Stimulated activated CD8-positive, alpha-beta memory T cell treated with anti-CD3 and anti-CD28 coated beads, Interleukin-4, amount 100 ng/mL, for 1 hour (primary cell): ENCODE data around the gene FRS3.
A peak's percentile ranks its signal among the peaks of the same experiment; 100 is the strongest.
"Not testable (repeated sequence)": the region's sequence is repeated elsewhere in the genome, so short reads cannot be mapped to it uniquely, and the experiment has no call there.

Source experiments
- DNase-seq, 2 donors: peaks; one replicate each; pipeline ENCODE4 v3.0.0-alpha.2; 2020; ENCODE audit warnings: low read depth in 2 of 2, low spot score in 1 of 2

The FRS3 gene, protein sequence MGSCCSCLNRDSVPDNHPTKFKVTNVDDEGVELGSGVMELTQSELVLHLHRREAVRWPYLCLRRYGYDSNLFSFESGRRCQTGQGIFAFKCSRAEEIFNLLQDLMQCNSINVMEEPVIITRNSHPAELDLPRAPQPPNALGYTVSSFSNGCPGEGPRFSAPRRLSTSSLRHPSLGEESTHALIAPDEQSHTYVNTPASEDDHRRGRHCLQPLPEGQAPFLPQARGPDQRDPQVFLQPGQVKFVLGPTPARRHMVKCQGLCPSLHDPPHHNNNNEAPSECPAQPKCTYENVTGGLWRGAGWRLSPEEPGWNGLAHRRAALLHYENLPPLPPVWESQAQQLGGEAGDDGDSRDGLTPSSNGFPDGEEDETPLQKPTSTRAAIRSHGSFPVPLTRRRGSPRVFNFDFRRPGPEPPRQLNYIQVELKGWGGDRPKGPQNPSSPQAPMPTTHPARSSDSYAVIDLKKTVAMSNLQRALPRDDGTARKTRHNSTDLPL

DNA sequence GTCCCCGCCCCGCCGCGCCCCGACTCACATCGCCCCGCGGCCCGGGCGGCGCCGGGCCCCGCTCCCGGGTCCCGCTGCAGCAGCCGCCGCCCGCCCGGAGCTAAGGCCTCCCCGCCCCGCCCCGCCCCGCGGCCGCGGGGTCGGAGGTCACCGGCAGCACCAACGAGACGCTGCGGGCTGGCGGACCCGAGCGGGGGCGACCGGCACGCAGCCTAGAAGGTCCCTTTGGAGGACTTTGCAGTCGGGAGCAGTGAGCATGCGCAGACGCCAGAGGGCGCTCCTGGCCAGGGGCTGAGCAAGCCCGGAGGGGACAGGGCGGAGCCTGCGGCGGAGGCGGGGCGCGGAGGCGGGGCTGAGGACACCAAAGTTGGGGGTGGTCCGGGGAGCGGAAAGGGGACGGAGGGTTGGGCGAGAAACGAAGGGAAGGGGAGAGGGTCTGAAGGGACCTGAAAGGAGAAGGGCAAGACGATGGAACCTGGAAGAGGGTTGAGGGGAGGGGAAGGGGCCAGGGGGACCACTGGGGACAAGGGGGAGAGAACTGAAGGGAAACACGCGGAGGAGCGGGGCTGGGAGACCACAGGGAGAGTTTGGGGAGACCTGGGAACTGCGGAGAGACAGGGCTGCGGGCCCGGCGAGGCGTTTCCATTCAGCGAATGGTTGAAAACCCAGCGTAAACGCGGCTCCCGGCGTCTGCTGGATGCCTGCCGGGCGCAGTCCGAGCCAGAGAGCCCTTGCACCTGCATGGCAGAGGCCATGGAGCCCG lies at the start of gene FRS3:
TSS of gene FRS3 (minus strand) at position 113 of the 763 bp plus-strand sequence. CDS start 2,913 bp downstream, outside the sequence.
- peak; percentile 99 to 100 for DNase-seq

DNA sequence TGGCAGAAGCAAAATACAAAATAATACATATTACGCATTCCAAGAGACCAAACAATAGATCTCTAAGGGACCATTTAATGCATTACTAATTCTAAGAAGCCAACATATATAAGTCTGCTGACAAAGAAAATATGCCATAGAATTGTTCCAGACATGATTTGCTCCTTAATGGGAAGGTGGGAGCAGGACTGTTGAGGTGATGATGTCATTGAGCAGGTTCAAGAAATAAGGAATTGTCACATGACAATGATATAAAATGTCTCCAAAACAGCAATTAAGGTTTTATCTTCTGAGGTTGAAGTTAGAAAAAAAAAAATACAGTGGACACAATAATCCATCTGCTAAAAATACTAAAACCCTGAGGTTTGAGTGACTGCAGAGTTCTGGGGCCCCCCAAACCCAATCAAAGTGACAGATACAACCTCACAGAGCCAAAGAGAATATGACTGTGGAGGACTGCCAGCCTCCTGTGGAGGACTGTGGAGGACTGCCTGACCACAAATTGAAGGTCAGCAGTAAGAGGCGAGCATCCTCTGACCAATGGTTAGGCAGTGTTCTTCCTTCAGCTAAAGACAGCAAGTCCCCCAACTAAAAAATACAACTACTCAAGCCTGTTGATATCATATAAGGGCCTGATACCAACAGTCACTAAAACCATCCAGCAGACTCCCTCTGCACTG lies 46.8 kb upstream of the FRS3 start:
- DNase-seq = no peak

DNA sequence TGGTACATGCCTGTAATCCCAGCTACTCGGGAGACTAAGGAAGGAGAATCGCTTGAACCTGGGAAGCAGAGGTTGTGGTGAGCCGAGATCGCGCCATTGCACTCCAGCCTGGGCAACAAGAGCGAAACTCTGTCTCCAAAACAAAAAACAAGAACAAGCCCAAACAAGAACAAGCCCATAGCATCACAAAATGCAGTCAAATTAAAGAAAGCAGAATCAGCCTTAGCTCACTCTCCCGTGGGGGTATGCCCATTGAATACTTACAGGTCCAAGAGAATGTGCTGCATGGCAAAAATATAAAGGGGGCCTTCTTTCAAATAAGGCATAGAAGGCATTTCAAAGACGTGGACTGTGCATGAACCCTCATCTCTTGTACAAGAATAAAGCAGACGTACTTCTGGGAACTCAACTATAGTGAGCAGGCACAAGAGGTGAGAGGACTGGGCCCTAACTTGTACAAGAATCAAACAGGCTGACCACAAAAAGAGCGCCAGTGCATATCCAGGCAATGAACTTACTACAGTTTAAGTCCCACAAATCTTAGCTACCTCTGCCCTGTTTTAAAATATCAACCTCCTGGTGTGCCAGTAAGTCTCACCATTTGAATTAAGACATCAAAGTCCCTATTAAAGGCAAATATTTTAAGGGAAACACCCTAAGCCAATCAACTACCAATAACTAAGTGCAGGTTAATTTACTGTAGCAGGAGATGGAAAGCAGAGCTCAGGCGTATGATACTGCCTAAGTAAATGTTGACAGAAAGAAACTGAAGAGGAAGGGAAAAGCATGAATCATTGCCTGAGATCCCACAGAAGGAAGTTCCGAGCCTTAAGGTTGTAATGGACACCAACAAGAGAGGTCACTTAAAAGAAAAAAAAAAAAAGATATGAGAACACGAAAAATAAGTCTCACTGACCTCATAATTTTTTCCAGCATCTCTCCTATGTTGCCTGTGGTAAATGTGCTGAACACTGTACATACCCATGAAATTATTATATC lies 45.2 kb upstream of the FRS3 start:
- DNase-seq = no peak

DNA sequence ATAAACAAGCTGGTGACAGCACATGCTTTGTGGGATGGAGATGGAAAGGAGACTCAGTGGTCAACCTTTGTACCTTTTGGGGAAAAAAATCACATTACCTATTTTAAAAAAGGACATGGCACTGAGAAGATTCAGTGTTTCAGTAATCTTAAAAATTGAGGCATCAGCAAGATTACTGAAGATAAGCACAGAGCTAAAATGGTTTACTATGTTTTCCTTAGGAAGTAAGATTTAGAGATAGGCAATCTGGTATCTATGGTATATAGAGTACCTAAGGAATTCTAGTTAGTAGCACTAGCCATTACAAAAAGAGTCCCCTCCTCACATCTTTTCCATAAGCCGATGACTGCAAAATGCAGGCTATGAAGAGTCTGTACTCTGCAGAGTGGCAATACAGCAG lies 43.5 kb upstream of the FRS3 start:
- no peak for DNase-seq

DNA sequence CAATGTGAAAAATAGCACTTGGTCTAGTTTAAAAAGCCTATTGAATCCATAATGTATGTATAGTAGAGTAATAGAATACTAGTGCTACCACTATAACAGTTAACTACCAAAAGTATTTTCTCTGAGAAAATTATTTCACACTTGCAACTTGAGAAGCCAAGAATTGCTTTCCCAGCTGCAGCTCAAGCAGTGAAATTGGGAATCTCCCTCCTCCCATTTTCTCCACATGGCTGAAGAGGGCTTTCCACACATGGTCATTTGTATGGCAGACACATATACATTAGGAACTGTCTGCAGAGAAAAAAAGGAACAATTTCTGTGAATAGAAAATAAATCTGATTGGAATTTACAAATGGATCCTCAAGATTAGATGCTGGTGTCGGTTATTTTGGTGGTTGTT lies 42.3 kb upstream of the FRS3 start:
- DNase-seq = no peak

DNA sequence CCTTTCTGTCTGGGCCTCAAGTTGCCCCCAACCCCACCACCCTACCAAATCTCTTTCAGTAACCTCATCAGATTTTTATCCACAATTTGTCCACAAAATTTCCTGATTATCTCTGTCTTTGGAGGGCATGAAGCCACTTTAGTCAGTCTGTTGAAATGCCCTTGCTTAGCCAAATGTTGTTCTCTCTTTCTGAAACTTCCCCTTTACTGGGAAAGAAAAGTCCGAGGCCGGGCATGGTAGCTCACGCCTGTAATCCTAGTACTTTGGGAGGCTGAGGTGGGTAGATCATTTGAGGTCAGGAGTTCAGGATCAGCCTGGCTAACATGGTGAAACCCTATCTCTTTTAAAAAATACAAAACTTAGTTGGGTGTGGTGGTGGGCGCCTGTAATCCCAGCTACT lies 41.6 kb upstream of the FRS3 start:
- DNase-seq = no peak

DNA sequence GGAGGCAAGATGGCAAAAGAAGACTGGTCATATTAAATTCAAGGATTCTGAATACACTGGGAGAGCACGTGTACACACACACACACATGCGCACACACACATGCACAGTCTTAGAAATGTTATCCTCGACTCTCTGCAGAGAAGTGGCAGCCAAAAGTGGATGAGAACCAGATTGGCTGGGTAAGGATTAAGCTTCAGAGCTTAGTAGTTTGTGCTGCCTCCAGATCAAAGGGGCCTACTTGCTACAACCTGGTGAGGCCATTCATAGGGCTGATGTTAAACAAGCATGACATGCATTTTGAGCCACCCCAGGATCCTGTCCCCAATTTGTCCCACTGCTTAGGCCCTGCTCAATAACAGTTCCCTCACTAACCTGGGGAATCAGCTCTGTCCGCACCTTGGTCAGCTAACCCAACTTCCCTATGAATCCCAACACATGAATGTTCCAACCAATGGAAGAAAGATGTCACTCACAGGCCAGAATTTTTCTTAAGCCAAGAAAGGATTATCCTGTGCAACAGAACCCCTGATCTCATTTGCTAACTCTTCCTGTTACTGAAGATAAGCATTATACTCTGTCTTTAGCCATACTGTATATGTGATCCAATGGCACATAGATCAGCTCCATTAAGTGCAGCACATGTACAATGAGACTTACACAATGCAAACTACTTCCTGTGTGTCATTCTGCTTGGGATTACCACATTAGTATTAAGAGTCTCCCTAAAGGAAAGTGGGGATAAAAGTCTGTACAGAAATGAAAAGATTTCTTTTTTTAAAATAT lies 38.8 kb upstream of the FRS3 start:
- no peak for DNase-seq

DNA sequence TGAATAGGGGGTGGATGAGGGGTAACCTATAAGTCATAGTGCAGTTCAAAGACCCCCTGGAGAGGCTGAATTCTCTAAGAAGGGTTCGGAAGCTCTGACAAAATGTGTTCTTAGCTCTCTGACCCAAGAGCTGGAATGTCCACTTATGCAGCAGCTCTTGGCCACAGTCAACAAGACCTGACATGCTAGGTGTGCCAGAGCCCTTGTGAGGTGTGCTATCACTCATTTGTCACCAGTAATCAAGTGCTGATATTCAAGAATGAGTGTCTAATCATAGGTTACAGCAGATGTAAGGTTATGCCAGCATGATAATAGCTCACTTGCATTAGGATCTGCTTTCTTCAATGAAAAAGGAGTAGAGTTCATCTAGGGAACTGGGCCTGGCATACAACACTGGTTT lies 35.9 kb upstream of the FRS3 start:
- DNase-seq = no peak

DNA sequence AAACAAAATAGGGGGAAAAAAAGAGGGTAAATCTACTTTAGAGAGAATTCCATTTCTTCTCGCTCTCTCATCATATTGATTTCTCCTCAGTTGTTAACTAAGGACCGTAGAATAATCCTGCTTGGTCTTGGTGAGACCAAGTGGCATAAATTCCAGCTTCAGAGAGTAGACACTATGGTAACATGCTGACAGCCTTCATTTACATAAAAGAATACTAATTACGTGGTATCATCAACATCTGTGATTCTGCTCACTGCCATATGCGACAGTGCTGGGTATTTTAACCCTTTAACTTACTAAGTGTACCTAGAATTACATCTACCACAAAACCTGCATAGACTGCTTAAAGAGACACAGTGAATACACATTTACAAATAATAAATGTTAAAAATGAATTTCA lies 34.9 kb upstream of the FRS3 start:
- DNase-seq = no peak

DNA sequence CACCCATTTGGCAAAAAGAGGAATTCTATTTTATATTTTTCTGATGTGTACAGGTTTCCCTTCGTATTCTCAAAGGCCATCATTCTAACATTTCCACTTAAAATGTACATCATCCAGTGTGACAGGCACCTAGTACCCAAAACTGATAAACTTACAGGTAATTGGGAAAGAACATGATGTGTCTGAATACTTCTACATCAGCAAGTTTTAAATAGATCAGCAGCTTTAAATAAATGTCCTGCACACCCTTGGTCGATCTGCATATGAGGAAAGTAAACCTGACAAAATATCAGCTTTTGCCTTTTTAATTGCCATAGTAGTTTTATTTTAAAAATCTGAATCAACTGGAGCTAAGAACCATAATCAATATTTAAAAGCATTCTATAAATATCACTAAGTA lies 34.3 kb upstream of the FRS3 start:
- DNase-seq = no peak

DNA sequence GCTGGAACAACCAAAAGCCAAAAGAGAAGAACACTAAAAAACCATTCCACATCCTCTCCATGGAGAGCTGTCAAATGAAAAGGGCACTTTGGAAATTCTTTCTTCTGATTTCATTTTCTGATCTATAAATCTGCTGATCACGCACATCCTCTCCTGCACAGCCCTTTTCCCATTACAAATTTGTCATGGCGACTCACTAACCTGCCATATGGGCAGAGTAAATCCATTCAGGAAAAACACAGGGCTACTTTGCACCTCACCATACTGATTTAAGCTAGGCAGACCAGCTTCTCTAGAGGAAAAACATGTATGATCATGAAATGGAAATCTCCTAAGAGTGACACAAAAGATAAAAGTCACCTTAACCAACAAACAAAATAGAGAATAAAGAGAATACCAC lies 33.8 kb upstream of the FRS3 start:
- DNase-seq = no peak

DNA sequence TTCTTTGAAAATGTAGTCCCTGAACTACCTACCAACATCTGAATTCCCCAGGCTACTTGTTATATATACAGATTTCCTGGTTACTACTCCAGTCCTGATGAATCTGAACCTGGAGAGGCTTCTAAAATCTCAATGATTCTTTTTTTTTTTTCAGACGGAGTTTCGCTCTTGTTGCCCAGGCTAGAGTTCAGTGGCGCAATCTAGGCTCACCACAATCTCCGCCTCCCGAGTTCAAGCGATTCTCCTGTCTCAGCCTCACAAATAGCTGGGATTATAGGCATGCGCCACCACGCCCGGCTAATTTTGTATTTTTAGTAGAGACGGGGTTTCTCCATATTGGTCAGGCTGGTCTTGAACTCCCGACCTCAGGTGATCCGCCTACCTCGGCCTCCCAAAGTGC lies 32.2 kb upstream of the FRS3 start:
- not testable (repeated sequence) for DNase-seq

DNA sequence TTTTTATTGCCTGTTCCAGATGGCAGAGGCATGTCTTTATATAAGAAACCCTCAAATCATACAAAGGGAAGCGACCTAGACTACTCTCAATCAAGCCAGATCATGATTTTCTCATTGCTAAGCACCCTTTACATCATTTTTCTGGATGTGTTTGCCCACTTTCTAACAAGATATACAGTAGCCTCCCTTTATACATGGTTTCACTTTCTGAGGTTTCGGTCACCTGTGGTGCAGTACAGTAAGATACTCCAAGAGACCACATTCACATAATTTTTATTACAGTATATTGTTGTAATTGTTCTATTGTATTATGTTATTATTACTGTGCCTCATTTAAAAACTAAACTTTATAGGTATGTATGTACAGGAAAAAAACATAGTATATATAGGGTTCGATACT lies 31.4 kb upstream of the FRS3 start:
- DNase-seq = no peak

DNA sequence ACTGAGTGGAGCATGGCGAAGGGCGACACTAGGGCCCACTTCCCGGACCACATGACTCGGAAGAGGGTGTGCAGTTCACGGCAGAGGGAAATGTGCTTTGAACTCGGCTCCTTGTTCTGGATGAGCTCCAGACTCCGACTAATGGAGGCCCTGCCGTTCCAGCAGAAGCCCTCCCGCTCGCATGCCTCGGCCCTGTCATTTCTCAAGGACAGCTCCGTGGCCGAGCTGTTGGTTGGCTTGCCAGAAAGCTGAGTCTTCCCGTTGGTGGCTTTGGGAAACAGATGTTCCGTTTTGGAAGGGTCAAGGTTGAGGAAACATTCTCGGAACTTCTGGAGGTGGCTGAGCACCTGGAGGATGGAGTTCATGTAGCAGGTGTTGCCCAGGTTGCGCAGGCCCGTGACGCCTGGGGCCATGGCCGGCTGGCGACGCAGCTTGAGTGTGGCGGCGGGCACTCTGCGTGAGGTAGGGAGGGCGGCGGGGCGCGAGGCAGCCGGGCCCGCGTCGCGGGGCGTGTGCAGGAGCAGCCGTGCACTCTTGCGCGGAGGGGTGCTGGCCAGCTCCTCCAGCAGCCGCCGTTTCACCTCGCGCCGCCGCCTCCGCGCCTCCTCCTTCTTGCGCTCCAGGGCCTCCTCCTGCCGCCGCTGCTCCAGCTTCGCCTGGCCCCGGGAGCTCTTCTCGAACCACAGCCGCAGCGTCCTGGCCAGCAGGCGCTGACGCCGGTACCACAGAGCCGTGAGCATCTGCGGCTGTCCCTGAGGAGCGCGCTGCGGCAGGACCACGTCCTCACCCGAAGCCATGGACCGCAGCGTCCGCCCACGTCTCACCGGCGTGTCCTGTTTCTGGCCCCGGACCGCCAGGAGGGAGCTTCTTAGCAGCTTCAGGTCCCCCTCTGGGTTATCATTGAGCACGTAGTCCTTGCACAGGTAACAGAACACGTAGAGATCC lies 26.4 kb upstream of the FRS3 start:
- no peak for DNase-seq

DNA sequence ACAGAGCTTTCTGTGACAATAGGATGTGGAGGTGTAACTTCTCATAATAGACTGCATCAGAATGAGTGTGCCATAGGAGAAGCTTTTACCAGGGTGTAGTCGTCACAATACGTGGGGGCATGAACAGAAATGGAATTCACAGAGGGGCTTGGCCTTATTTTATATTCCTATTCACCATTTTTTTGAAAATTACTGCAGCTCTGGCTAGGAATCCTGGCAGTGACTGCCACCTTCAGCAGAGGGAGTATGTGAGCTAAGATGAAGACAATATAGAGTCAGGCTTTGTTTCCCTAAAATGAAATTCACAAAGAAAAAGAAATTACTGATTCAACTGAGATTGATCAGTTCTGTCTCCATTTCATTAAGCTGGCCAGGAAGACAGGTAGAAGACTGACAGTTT lies 21.7 kb upstream of the FRS3 start:
- no peak for DNase-seq

DNA sequence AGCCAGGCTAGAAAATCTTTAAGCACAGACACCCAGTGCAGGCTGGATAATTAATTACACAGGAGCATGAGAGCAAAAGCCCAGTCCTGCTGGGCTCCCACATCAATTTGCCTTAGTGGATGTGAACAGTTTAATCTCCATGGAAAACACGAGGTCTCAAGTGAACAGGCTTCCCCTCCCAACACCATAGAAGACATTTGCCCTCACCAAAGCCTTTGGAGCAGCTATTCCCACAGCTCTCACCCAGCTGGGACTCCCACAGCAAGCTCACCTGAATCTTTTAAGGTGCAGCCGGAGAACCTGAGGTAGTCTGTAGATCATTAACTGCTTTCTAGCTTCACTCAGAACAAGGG lies 19.8 kb upstream of the FRS3 start:
- no peak for DNase-seq

DNA sequence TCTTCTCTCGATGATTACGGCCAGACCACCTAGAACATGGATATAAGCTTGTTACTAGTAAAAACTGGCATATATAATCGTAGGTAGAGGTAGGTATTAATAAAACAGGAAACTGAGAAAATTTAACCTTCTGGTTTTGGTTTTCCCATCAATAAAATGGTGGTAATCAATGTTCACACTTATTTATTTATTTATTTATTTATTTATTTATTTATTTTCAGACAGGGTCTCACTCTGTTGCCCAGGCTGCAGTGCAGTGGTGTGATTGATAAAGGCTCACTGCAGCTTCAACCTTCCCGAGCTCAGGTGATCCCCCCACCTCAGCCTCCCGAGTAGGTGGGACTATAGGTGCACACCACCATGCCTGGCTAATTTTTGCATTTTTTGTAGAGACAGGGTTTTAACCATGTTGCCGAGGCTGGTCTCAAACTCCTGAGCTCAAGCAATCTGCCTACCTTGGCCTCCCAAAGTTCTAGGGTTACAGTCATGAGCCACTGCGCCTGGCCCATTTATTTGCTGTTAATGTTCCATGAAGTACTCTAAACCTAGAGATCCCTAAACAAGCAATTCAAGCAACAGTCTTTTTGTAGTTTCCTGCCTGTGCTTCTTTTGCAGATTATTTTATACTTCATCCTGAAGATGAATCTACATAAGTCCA lies 19.3 kb upstream of the FRS3 start:
- no peak for DNase-seq

DNA sequence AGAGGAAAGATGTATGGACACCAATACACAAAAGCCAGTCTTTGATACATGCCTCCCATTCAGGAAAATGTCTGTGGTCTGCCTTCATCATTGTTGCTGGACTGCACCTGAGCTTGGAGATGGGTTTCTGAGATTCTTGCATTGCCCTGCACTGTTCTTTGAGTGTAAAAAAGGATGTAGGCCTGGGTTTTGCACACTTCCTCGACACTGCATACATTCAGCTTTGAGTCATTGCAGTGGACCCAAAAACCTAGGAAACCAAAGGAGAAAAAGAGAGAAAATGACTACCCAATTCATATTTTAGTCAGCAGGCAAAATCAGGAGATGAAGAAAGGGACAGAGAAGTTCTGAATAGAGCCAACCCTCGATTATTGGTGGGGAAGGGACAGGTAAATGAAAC lies 16.8 kb upstream of the FRS3 start:
- DNase-seq = no peak
